SKM-1 treated with dmso at 0.1 percent for 144 hours (cell line): ENCODE data around the gene PLEKHM3.

Source experiments
- DNase-seq: peaks from one replicate; lab custom pipeline; 2025; ENCODE audit not compliant: unreplicated experiment; lab: John Stamatoyannopoulos, UW

PLEKHM3 gene

DNA sequence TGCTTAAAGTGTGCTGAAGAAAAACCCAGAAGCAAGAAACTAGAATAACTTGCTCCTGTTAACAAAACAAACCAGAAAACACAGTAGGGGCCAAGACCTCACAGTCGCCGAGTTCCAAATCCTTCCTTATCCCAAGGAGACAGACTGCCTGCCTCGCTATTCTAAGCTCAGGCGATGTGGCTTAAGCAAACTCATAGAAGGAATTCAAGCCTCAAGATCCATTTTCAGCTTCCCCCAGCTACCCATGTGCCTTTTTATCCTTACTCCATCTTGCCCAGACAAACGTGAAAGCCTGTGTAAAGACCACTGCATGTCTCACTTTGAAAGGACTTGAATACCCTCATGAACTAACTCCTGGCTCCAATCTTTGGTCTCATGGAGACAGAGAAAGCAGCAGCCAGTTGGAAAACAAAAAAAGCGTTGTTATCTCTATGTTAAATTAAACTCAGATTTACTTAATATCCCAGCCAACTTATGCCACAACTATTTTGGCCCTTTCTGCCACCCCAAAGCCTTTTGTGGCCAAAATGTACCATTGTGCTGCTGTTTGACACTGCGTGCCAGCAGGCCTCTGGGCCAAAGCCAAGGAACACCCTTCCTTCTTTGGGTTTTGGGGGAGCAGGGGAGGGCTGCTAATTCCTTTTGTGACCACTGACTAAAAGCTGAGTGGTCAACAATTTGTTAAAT lies 132.5 kb downstream of the PLEKHM3 start:
- DNase-seq = no peak

DNA sequence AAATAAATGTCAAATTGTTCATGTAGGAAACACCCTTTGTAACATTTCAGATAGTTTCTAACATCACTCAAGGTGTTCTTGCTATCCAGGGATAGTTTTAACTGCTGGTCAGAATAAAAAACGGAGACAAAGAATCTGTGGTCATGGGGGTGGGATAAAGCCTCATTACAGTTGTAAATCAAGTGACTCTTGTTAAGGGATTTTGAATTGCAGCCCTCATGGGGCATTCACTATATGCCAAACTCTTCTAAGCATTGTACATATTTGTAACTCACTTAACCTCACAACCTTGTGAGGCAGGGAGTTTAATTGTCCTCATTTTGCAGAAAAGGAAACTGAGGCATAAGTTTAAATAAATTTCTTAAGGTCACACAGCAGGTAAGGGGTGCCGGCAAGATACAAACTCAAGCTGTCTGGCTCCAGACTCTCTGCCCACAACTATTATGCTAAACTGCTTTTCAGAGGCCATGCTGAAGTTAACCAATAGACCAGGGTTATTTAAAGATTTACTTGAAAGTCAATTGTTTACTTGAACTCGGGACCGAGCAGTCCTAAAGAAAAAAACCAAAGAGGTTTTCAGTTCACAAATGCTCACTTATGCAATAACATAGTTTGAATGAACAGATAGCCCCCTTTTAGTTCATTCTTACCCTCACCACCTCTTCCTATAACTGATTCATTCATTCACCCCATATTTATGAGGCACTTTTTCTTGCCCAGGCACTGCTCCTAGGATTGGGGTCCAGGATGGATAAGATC lies 134.1 kb downstream of the PLEKHM3 start:
- DNase-seq = no peak

DNA sequence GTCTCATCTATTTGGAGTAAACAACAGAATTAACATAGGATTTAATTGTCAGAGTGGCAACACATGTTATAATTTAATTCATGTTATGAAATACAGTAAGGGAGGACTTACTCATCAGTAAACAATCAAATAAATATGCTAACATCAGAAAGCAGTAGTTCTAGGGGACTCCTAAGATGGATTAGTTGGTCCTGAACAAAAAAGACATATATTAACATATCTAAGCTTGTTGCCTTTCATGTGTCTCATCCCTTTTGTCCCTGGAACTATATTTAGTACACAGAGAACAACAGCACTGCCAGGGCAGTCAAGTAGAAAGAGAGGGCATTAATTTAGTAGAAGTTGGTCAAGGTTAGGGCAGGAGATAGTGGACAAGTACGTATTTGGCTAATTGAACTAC lies 137.8 kb downstream of the PLEKHM3 start:
- DNase-seq = no peak

DNA sequence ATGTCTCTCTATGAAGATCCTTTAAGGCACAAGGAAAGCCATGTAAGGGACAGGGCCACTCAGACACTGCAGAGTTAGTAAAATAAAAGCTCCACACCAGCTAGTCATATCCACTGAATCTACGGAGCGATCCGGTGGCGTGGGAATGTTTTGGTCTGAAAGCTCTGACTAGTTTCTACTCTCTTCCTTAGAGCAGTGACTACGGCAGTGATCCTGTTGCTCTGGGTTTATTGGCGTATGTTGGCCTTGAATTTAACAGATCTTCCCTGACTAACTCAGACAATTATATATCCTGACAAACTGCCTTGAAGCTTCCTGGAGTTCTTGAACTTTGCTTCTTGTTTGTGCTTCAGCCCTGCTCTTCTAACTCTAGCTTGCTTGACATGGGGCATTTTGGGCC lies 140.3 kb downstream of the PLEKHM3 start:
- no peak for DNase-seq

DNA sequence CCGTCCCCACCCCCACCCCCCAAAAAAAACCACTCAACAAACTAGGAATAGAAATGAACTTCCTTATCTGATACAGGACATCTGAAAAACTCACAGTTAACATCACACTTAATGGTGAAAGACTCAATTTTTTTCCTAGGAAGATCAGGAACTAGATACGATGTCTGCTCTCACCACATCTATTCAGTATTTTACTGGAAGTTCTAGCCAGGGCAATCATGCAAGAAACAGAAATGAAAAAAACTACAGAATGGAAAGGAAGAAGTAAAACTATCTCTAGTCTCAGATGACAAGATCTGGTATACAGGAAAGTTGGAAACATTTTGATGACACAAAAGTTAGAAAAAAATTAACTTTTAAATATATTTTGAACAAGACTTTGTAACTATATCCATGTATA lies 141.2 kb downstream of the PLEKHM3 start:
- DNase-seq = no peak

DNA sequence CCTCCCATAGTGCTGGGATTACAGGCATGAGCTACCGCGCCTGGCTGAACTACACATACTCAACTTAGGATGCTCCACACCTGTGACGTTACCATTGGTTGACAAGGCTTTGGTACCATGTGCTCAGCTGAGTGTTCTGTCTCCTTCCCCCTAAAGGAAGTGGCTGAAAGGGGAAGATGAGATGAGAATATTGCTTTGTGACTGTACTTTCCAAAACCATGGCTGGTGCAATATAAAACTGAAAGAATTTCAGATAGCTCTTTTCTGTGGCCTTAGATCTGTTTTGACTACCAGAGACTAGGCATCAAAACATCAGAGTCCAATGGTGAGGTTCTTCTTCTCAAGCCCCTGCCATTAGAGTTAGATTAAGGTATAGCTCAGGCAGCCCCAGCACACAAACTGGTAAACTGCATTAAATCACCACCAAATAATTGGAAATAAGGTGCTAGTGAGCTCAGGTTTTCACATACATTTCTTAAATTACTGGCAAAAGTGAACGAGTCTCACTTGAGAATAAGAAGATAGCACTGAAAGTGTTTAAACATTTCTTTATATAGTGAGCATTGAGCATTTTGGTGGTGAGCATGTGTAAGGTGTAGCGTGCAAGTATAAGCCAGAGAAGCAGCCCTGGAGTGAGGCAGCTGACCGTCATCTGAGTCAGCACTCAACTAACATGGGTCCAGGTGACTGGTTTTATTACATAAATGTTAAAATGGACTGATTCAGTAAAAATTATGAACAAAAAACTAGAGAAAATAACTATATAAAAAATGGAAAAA lies 142.1 kb downstream of the PLEKHM3 start:
- no peak for DNase-seq

DNA sequence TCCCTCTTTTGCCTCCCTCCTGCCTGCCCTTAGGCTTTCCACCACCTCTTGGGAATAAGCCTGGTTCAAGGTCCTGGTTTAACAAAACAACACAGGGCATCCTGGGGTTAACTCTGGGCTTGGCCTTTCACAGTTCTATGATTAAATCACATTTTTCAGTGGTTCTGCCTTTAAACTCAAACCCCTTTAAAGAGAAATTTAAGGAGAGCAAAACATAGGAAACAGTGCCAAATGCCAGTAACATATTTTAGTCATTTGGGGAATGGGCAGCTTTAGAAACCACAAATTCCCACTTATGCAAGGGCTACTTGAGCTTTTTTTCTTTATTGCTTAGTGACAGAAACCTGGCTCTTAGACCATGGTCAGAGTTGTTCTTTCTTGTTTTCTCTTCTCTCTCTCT lies 143.4 kb downstream of the PLEKHM3 start:
- no peak for DNase-seq

DNA sequence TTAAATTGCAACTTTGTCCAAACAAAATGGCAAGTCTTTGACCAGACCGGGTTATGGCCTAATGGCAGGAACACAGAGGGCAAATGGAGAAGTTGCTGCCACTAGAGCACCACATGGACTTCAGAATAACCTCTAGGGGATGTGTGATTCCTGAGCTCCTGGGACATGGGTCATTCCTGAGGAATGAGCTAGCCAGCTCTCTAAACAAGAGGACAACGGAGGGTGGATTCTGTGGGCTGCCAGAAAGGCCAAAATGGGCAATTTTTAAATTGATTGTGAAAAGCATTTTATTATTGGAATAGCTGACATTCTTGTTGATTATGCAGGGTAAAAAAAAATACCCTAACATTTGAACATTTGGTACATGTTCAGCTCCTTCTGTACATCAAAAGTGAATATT lies 145.8 kb downstream of the PLEKHM3 start:
- DNase-seq = no peak

DNA sequence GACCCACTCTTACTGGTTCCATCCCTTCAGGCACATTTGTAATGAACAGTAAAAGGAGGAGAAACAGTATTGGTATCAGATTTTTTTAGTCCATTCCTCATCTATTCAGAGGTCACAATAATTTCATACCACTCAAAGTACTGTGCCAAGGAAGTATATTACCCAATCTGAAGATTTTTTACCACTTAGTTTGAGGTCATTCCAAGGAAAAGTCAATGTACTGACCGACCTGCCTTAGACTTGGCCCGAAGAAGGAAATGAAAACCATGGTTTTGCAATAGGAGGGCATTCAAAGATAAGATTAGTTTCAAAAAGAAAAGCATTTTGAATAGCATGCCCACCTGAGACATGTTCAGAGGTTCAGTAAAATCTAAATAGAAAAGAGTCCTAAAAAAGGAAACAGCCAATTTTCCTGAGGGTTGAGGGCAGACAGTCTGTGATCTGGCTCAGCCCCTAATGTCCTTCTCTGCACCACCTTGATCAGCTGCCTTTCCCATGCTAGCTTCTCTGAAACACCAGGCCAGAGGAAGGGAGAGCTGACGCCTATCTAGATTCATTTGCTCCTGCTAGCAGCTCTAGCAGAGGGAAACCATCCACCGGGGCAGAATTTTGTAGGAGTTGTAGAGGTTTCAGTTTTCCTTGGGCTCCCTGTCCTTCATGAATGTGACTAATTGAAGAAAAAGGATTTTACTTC lies 148.3 kb downstream of the PLEKHM3 start:
- DNase-seq = no peak

DNA sequence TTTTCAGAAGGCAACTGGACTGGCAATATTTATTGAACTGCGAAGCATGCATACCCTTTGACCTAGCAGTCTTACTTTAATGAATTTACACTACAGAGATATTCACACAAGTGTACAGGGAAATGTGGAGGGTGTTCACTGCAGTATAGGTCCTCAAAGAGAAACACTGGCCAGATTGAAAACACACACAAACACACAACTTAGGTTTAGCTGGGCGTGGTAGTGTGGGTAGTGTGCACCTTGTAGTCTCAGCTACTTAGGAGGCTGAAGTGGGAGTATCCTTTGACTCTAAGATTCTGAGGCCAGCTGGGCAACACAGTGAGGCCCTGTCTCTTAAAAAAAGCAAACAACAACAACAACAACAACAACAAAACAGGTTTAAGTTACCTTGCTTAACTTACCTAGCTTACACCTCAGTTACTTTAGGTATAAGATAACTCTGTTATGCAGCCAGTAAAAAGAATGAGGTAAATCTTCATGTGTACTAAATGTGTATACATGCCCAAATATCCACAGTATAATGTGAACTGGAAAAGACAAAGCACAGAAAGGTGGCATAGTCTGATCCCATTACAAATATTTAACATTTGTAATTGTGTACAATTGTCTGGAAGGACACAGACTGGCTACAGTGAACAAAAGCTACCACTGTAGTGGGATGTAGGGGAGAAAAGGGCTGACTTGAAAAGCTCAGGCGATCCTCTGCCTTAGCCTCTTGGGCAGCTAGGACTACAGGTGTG lies 149.7 kb downstream of the PLEKHM3 start:
- DNase-seq = no peak

DNA sequence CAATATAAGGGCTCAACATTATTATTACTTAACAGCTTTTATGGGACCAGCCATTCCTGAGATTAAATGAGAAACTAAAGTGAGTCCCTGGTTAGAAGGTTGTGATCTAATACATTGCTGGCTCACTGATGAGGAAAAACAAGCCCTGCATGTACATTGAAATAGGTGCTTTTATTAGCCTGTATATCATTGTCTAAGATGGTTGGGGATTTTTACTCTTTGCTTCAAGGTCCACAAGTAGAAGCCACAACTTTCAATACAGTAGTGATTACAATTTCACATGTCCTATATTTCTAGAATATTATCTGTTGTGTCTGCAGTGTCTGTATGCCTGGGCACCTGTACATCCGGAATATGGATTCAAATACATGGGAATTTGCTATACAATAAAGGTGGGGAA lies 151.5 kb downstream of the PLEKHM3 start:
- no peak for DNase-seq

DNA sequence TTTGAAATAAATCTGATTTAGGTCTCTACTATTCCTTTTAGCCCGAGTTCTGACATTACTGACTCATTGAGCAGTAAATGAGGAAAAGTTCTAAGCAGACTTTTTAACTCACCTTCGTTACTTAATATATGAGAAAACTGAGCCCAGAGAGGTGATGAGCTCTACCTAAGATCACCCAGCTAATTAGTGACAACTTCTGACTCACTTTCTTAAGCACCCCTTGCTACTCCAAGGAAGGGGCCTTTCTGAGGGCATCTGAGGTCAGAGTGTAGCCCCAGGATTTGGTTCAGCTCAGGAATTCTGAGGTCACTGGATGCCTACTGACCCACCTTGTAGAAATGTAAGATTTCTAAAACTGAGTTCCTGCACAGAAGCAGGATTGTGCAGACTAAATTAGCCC lies 153.4 kb downstream of the PLEKHM3 start:
- DNase-seq = no peak

DNA sequence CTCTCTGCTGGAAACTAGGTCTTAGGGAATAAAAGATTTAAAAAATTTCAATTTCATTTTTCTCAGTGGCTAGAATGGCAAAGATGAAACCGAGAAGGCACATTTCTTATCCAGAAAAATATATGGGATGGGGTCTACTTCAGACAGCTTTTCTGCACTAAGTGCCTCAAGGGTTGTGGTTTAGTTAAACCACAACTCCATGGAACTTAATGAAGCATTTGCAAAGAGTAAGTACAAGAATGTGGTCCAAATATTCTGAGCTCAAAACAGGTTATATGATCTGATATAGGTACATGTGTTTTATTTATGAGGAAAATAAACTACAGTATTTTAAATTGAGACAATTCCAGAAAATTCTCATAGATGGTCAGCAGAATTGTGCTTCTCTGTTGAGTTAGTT lies 153.8 kb downstream of the PLEKHM3 start:
- no peak for DNase-seq

DNA sequence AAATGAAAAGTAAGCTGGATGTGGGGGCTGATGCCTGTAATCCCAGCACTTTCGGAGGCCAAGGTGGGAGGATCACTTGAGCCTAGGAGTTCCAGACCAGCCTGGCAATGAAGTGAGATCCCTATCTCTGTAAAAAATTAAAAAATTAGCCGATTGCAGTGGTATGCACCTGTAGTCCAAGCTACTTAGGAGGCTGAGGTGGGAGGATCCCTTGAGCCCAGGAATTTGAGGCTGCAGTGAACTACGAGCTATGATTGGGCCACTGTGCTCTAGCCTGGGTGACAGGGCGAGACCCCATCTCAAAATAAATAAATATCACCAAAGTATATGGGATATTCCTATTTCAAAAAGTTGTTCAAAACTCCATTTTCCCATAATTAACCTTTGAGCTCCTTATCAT lies 154.5 kb downstream of the PLEKHM3 start:
- no peak for DNase-seq

DNA sequence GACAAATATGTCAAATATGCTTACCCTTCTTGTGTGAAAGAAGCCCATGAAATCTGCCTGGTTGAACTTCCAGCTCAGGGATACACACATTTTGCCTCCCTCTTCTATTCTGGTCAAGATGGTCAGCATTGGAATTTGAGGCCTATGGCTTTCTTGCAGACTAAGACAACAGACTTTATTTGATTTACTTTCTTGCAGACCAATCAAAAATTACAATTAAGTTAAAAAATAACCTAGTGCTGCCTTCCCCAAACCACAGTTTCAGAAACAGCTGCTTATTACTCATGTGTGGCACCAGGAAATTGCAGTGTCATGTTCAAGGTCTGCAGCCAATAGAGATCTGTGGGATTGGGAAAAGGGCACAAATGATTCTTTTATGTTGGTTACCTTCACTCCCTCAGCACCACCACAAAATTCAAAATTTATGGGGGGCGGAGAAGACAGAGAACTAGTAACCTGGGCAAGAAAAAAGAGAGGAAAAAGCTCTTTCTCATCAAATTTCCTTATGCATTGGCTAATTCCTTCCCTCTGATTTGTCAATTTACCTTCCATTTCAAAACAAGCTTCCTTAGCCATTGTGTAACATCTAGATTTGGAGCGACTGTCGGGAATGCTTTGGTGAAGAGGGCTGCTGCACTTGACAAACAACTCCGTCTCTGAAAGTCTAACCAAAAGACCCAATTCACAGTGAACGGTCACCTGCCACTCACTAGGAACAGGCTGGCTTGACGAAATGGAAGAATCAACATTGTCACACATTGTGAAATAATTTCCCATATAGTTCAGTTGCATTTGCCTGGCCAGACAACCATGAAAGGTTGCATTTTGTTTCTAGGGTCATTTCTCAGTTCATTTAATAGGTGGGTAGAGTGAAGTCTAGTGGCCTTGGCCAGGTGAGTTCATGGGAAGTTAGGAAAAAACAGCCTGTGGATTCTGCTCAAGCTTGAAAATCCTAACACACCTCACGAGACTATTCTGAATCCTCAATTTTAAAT lies 155.2 kb downstream of the PLEKHM3 start:
- no peak for DNase-seq

DNA sequence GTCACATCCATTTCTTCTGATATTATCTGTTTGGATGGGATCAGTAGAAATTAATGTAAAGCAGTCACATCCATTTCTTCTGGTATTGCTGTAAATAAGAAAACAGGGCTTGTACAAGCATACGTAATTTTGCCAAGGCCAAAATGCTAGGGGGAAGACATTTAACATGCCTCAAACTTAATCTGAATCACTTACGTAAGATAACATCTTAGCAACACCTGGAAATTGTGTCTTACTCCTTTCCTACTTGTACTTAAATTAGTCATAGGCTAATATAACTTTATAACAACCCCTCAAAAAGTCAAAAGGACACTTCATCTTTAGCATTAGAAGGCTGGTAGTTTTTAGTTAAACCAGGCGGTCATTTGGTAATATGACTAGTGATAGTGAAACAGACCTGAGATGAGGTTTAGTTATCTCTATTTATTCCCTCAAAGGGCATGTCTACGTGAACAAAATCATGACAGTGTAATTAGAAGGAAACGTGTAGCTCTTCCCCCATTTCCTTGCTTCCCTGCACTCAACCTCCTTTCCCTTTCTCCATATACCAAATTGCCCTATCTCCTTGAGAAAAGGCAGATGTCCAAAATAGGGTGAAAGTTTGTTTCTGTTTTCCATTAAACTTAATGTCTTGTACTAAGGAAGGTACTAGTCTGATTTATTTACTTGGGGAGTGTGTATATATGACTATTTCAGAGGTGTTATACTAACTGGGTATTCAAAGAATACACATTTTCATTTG lies 156.3 kb downstream of the PLEKHM3 start:
- DNase-seq = no peak

DNA sequence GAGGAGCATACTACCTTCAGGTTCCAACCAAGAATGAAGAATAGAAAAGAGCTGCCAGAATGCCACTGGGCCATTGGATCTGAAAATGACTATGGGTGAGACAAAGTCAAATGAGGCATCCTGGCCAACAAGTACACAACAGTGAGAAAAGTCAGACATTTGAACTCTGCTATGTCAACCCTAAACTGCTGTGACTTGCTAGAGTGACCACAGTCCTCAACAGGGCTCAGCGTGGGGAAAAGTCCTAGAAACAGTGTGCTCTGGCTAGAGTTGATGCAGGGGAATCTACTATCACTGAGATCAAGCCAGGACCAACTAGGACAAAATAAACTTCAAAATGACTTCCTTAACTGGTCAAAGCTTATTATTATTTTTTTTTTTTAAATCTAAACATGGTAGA lies 157.4 kb downstream of the PLEKHM3 start:
- no peak for DNase-seq

DNA sequence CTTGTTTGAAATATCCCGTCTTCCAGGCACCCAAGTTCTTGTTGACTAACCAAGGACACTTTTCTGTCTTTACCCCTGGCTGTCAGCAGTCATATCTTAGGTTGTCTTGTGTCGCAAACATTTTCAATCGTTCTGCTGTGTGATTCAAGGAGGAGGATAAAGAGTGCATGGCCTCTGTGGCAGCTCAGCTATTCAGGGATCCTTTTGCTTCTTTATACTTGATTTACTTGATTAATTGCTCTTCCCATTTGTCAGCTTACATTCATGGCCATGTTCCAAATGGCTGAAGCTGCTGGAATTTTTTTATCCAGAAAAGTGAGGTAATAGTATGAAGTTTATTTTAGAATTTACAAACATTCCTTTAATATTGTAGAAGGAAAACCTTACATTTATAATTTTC lies 158.3 kb downstream of the PLEKHM3 start:
- no peak for DNase-seq

DNA sequence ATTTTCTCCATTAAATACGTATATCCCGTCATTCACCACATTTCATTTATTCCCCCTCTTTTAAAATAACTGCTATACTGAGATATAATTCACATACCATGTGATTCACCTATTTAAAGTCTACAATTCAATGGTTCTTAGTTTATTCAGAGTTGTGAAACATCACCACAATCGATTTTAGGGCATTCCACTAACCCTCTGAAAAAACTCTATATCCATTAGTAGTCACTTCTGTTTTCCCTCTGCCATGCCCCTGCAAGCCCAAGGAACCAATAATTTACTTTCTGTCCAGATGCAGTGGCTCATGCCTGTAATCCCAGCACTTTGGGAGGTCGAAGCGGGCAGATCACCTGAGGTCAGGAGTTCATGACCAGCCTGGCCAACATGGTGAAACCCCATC lies 160.1 kb downstream of the PLEKHM3 start:
- no peak for DNase-seq
